Measurements from ENCODE around the gene ACOX1.

ACOX1 gene

GRCh38 chr17:75904749-75905521 lies 74.0 kb downstream of the ACOX1 start, which contains the start of gene MRPL38:
Gene MRPL38, minus strand, starts transcription at chr17:75904884. Its CDS starts 9 bp downstream, at chr17:75904875.
- DNase-seq = peak; percentile 97

DNA sequence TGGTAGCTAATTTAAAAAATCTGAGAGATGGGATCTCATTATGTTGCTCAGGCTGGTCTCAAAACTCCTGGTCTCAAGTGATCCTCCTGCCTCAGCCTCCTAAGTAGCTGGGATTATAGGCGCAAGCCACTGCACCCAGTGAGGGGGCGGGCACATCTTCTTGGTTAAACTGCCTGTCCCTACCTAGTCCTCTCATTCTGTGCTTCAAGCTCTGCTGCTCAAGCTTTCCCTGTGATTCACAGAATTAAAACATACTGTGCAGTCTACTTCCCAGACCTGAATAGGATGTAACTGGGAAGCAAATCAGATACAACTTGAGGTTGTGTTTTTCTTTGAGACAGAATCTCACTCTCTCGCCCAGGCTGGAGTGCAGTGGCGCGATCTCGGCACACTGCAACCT lies 76.6 kb downstream of the ACOX1 start:
- no peak for DNase-seq

- no peak for DNase-seq
These were observed 77.2 kb downstream of the ACOX1 start for GRCh38 chr17:75901727-75902126.

DNA sequence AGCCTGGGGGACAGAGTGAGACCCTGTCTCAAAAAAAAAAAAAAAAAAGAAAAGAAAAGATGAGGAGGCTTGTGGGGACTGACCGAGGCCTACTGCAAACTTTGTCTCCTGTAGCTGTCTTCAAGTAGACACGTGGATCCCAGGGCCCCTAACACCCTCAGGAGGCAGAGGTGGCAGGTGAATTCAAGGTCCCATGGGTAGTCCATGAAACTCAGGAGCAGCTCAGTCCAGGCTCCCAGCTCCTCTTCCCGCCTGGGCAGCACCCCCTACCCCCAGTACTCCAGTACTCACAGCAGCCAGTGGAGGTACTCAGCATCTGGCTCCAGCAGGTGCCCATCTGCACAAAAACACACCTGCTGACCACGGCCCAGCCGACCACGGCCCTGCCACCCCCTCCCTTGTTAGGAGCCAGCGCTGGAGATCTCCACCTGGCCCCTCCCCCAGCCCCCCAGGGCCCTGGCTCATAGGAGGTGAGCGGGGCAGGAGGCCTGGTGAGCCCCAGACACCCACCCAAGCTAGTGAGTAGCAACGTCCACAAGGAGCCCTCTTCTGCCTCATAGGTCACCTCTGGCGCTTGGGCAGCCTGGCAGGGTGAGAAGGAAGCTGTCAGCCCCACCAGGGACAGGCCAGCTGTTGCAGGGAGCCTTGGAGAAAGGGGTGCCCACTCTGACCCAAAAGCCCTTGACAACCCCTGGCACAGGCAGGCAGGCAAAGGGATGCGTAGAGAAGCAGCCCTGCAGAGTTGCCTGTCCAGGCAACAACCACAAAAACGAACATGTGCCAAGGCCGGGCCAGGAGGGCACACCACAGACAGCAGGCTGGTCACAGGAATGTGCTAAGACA lies 78.1 kb downstream of the ACOX1 start:
- no peak for DNase-seq

- DNase-seq = no peak
These were observed 79.0 kb downstream of the ACOX1 start for GRCh38 chr17:75899767-75900468.

DNA sequence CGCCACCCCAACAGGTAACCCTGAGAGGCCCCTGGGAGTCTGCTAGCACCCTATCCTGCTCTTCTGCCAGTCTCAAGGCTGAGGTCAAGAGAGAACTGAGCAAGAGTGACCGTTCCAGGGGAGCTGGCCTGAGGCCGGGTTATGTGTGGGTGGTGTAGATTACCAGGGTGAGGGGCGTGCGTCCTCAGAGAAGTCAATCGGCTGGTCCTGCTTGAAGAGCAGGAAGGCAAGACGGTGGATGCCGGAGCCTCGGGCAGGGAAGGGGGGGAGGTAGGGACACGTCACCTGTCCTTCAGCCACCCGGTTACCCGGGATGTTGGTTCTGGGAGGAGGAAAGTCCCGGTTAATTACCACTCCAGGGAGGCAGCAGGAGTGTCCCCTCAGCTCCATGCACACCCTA lies 79.6 kb downstream of the ACOX1 start:
- DNase-seq = no peak

- DNase-seq = no peak
These were observed 80.2 kb downstream of the ACOX1 start for GRCh38 chr17:75898791-75899190.

DNA sequence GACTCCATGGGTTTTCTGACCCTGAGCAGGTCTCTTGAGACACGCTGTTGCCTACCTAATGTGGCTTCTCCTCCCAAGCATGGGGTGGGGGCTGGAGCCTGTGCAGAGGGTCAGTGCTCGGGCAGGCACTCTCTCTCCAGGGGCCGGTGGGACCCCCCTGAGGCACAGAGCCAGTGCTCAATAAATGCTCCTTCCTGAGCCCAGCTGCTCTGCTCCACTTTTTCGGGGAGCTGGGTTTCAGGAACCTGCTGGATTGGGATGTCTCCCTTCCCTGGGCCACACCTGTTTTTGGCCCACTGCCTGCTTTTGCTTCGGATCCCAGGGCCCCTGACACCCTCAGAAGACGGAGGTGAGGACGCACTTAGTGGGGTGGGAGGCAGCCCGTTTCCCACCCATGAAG lies 80.9 kb downstream of the ACOX1 start:
- DNase-seq = no peak

- DNase-seq = no peak
These were observed 81.6 kb downstream of the ACOX1 start for GRCh38 chr17:75897160-75898019.

DNA sequence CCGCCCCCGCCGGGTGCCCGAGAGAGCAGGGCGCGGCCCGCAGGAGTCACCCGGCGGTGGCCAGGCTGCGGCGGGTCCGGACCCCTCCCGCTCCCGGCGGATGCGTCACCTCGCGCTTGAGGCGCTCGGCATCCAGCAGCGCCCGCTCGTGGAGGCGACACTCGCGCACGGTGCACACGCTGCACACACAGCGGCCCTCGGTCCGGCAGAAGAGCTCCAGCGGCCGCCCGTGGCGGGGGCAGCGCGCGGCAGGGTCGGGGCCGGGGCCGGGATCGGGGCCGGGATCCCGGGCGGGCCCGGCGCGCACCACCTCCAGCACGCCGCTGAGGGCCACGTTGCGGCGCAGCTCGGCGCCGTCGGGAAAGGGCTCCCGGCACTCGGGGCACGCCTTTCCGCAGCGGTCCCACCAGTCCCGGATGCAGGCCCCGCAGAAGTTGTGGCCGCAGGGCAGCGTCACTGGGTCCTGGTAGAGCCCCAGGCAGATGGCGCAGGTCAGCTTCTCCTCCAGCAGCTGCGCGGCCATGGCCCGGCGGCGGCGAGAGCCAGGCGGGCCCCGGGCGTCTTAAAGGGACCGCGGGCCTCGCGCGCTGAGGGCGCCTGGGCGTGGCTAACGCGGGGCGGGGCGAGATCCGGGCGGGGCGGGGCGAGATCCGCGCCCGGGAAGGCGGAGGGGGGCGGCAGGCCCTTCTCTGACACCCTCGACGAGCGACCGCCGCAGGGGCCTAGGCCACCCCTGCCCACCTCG lies 82.4 kb downstream of the ACOX1 start, which contains the start of gene TRIM65:
Gene TRIM65, minus strand, starts transcription at position 537 of the 745 bp plus-strand sequence. Its CDS starts 14 bp downstream, at position 523.
- DNase-seq = peak; percentile 84

- no peak for DNase-seq
These were observed 83.4 kb downstream of the ACOX1 start for GRCh38 chr17:75895370-75896155.

- DNase-seq = no peak
These were observed 84.8 kb downstream of the ACOX1 start for GRCh38 chr17:75894049-75894733.

DNA sequence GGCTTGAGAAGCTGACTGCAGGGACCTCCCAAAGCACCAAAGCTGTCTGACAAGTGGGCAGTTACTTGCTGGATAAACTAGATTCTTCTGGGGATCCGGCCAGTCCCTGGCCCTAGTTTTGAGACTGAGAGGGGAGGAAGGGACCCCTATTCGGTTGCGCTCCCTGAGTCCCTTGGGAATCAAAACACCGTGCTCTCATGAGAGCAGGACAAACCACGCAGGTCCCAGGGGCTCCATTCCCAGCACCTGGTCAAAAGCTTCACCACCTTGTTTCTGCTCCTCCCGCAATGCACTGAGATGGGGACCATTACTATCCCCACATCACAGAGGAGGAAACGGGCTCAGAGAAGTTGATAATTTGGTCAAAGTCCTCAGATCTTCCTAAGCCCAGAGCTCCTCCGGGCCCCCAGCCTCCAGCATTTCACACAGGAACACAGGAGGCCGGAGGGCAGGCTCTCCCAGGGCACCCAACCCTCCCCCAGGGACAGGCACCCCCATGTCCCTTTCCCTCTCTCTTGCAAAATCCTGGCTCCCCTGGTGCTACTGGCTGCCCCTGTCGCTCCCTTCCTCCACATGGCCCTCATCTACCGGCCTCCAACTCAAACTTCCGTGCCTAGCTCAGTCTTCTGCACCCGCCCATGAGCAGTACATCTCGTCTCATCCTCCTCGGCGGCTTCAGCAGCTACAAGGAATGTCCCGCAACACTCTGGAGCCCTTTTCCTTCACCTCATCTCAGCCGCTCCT lies 85.5 kb downstream of the ACOX1 start:
- DNase-seq = no peak

DNA sequence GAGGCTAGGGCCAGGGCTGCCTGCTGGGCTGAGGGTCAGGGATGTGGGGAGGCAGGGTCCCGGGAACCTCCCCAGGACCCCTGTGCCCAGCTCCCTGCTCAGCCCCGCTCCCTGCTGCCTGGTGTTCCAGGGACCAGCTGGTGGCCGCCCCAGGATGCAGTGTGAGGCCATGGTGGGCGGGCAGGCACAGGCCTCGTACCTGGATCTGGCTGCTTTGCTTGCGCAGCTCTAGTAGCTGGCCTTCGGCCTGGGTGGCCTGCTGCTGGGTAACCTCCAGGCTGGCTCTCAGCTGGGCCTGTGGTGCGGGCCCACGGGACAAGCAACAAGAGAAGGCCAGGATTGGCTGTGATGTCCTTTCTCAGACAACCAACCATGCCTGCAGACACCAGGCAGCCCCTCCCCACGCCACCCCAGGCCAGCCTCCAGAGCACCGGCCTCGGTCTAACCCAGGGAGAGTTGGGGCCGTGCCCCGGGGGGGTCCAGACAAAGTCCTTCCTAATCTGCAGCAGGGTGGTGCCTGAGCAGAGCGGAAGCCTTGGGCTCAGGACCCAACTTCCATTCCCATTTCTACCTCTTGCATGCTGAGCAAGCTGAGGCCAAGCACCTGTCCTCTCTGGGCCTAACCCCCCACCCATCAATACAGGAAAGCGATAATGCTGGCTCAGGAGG lies 86.3 kb downstream of the ACOX1 start:
- no peak for DNase-seq

DNA sequence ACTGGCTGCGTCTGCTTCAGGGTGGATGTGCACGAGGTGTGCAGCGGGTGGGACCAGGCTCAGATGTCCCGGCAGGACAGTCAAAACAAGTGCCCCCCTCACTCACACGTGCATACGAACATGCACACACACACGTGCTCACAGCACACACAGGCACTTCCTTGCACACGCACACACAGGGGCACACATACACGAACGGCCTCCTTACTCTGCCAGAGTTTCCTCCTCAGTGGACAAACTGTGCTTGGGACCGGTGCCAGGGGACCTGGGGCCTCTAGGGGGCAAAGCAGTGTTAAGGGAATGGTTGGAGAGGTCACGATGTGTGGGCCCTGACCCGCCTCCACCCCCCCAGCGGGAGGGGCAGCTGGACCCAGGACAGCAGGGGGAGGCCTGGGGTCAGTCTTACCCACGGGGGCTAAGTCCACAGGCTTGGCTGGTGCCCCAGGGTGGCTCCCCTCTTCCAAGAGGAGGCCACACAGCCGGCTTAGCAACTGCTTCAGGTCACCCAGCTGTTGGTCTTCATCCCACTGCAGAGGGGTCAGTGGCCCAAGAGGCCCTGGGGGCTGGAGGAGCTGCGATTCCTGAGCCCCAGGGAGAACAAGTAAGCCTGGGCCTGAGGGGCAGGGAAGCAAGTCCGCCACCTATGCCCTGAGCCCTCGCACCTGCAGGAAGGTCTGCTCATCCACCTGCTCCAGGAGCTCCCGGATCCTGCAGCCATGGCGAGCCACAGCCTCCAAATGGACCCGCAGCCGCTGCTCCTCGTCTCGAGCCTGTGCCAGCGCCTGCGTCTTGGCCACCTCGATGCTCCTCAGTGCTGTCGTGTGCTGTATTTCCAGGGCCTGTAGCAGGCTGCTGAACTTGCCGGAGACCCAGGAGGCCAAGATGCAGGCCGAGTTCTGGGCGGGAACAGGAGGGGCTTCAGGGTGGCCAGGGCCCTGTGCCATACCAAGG lies 87.1 kb downstream of the ACOX1 start:
- DNase-seq = no peak

All from CD4-positive, alpha-beta T cell treated with Interleukin-15 for 1 hour (primary cell).